H54 (cell line): ENCODE data around the gene LAMC2.

Experiments
- DNase-seq: peaks from one replicate; pipeline ENCODE4 v3.0.0; 2011; ENCODE audit warnings: low spot score, mixed read lengths; ENCODE audit not compliant: insufficient read length
- FAIRE-seq: peaks from 3 replicates; lab custom pipeline; 2011; peaks lifted over from hg19 to GRCh38; lab: Jason Lieb, UNC
- POLR2A ChIP-seq: IDR thresholded peaks from 2 replicates; pipeline ENCODE4 v1.6.1; 2011; ENCODE audit warnings: low read depth, mild to moderate bottlenecking, low read length

LAMC2 gene

GRCh38 chr1:183212870-183213269 lies 26.8 kb downstream of the LAMC2 start:
- no peak for DNase-seq
- TF ChIP-seq POLR2A, result no peak
- no peak for FAIRE-seq

GRCh38 chr1:183214021-183214970 lies 28.2 kb downstream of the LAMC2 start:
- DNase-seq (no peak), FAIRE-seq (no peak)
- TF ChIP-seq POLR2A, result no peak

GRCh38 chr1:183215076-183215720 lies 29.1 kb downstream of the LAMC2 start:
- no peak for TF ChIP-seq POLR2A
- DNase-seq (no peak), FAIRE-seq (no peak)

- no peak for TF ChIP-seq POLR2A
- FAIRE-seq (no peak), DNase-seq (no peak)
Observed at GRCh38 chr1:183215936-183216335, 29.9 kb downstream of the LAMC2 start.

- FAIRE-seq (no peak), DNase-seq (no peak)
- TF ChIP-seq POLR2A, result no peak
Observed at GRCh38 chr1:183218027-183218618, 32.1 kb downstream of the LAMC2 start.

- FAIRE-seq, result no peak
- no peak for TF ChIP-seq POLR2A
- DNase-seq, result no peak
Observed at GRCh38 chr1:183218971-183219615, 33.0 kb downstream of the LAMC2 start.

GRCh38 chr1:183219616-183220009 lies 33.5 kb downstream of the LAMC2 start:
- FAIRE-seq (no peak), DNase-seq (no peak)
- no peak for TF ChIP-seq POLR2A

GRCh38 chr1:183222909-183223308 lies 36.8 kb downstream of the LAMC2 start:
- no peak for TF ChIP-seq POLR2A
- no peak for FAIRE-seq
- DNase-seq, result no peak

GRCh38 chr1:183223467-183223866 lies 37.4 kb downstream of the LAMC2 start:
- no peak for TF ChIP-seq POLR2A
- FAIRE-seq (no peak), DNase-seq (no peak)

- DNase-seq (no peak), FAIRE-seq (no peak)
- TF ChIP-seq POLR2A, result no peak
Observed at GRCh38 chr1:183226361-183226760, 40.3 kb downstream of the LAMC2 start.

- no peak for FAIRE-seq
- no peak for TF ChIP-seq POLR2A
- DNase-seq, result no peak
Observed at GRCh38 chr1:183226963-183227362, 40.9 kb downstream of the LAMC2 start.

GRCh38 chr1:183227422-183228346 lies 41.6 kb downstream of the LAMC2 start:
- peak; percentile 33 for DNase-seq
- FAIRE-seq, result no peak
- no peak for TF ChIP-seq POLR2A
